GM18520 (cell line): ENCODE measurements around the gene MLN.
"Not testable (repeated sequence)": the region's sequence is repeated elsewhere in the genome, so short reads cannot be mapped to it uniquely, and the experiment has no call there.

ENCODE experiments used
- ATAC-seq: cut with Tn5 transposase; IDR thresholded peaks from one replicate; pipeline ENCODE4 v1.9.1; 2021; ENCODE audit not compliant: unreplicated experiment

Gene MLN

DNA sequence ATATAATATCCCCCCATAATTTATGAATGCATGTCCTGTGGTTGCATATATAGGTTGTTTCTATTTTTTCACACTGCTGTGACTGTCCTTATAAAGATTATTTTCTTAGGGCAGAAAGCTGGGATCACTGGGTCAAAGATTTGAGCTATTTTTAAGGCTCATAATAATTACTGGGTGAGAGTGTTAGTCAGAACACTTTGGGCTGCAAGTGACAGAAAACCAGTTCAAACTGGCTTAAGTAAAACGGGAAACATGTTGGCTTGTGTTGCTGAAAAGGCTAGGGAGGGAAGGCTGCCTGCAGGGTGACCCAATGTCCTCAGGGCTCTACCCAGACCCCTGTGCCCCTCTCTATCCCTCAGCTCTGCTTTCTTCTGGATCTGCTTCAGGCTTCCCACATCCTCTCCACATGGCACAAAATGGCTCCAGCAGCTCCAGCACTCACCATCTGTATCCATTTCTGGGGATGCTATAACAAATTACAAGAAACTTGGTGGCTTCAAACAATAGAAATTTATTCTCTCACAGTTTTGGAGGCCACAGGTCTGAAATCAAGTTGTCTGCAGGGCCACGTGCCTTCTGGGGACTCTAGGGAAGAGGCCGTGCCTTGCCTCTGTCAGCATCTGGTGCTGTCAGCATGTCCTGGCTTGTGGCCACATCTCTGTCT is 33.1 kb upstream of the MLN start:
- ATAC-seq = no peak

DNA sequence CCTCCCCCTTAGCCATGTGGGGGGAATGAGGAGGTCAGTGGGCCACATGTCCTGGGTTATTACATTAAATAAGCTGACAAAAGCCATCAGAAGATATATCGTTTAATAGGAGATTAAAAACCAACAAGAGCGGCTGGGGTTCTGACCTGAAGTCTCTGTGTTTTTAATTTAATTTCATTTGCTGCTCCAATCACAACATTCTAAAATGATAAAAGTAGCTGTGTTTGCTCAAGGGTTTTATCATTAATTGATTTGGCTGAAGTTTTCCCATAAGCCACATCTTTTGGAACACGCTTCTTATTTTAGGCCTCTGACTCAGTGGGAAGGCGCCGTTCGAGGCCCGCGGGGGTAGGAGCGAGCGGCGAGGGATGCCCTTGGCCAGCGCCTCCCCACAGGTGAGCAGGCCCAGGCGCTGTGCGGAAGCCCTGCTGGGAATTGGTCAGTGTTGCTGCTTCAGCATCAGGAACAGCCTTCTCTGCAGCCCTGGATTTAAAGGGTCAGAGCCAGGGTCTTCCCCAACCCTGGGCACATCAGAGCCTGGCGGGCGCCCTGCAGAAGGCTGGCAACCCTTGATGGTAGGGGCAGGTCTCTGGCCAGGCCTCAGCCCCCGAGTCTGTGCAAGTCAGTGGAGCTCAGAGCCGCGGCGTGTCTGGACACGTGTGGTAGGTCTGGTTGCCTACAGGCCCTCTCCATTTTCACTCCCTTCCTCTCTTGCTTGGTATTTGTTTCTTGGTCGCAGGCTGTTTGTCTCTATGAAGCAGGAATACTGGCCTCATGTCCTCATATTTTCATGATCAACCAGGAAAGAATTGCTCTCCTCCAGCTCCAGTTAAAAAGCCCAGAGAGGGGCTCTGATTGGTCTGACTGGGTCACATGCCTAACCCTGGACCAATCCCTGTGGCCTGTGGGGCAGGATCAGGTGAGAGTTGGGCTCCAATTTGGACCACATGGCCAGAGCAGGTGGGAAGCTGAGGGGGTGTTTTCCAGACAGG is 30.9 kb upstream of the MLN start:
- ATAC-seq = no peak

DNA sequence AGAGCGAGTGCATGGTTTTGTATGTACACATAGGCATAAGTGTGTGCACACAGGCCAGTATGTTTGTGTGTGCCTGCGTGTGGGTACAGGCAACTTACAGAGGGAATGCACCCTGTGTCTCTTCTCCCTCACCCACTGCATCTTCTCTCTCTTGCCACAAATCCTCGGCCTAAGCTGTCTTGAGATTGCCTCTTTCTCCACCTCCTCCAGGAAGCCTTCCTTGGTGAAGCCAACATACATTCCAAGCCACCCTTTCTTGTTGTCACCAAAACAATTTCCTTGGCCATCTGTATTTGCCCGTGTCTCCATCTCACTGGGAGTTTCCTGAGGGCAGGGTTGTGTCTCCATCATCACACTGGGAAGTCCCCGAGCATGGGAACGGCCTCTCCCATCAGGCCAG is 29.8 kb upstream of the MLN start:
- no peak for ATAC-seq

DNA sequence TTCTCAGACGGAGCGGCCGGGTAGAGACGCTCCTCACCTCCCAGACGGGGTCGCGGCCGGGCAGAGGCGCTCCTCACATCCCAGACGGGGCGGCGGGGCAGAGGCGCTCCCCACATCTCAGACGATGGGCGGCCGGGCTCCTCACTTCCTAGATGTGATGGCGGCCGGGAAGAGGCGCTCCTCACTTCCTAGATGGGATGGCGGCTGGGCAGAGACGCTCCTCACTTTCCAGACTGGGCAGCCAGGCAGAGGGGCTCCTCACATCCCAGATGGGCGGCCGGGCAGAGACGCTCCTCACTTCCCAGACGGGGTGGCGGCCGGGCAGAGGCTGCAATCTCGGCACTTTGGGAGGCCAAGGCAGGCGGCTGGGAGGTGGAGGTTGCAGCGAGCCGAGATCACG is 29.0 kb upstream of the MLN start:
- not testable (repeated sequence) for ATAC-seq

DNA sequence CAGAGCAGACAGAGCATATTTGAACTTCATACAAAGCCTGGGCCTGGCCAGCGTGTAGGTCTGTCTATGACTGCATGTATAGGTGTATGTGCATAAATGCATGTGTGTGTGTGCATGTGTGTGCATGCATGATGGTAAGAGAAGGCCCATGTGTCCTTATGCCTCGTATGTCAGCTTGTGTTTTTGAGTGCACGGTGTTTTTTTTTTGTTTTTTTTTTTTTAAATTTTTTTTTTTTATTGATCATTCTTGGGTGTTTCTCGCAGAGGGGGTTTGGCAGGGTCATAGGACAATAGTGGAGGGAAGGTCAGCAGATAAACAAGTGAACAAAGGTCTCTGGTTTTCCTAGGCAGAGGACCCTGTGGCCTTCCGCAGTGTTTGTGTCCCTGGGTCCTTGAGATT is 27.9 kb upstream of the MLN start:
- ATAC-seq = not testable (repeated sequence)

DNA sequence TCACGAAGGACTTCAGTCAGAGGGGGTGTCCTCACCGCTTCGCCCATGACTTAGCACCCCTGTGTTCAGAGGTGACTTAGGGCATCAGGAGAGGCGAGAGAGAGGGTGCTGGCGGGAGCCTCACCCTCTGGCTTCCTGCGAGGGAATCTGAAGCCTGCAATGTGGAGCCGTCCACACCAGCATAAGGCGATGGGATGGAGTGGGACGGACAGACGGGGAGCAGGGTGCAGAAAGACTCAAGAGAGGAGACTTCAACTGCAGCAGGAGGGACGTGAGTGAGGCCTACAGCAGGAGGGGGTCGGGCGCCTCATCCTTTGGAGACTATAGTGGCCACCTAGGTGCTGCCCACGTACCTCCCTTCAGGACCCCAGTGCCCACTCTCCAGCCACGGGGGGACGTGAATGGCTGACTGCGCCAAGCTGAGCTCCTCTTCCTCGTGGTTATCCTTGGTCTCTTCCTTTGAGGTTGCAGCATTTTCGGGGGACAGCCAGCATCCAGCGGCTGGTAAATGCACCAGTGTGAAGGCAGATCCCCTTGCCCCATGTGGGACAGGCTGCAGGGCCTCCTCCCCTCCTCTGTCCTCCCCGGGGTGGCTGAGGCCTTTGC is 26.9 kb upstream of the MLN start:
- ATAC-seq = no peak

DNA sequence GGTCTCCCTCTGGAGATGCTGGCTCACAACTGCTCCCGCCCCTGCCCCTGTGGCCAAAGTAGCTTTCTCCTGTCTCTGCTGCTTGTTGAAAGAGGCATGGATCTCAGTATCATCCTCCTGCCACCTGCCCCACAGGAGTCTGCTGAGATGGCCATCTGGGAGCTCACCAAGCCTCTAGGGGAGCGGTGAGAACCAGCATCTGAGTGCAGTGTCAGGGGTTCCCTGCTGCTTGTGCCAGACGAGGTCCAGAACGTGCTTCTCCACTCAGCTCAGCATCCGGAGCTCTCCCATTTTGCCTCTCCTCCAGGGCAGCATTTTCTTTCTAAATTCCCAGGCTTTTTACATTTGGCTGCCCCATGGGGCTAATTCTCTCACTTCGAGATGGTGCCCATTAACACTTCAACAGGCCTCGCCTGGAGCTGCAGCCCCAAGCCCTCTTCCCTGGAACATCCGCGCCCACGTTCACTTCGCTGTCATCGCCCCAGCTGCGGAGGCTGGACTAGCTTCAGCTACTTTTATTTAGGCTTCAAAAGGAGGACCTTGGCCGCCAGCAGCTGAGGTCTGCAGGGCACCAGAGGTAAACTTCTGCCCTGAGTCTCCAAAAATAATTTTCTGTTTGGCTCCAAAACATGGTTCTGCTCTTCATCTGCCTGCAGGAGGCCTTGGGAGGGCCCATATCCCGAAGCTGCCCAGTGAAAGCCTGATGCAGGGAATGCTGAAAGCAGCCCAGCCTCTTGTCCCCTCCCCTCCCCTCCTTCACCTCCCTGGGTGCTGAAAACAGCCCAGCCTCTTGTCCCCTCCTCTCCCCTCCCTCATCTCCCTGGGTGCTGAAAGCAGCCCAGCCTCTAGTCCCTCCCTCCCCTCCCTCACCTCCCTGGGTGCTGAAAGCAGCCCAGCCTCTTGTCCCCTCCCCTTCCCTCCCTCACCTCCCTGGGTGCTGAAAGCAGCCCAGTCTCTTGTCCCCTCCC is 25.2 kb upstream of the MLN start:
- ATAC-seq = no peak

DNA sequence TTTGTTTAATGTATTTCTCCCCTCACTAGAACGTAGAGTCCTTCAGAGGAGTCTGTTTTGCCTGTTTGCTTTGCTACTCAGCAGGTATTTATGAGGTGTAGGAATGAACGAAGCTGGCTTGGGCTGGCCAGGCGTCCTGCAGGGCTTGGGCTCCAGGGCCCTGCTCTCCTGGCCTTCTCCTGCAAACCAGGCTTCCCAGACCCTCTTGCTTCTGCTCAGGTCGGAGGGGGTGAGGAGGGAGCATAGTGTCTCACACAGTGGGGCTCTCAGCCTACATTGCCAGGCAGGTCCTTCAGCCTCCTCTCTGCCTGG is 24.6 kb upstream of the MLN start:
- no peak for ATAC-seq

DNA sequence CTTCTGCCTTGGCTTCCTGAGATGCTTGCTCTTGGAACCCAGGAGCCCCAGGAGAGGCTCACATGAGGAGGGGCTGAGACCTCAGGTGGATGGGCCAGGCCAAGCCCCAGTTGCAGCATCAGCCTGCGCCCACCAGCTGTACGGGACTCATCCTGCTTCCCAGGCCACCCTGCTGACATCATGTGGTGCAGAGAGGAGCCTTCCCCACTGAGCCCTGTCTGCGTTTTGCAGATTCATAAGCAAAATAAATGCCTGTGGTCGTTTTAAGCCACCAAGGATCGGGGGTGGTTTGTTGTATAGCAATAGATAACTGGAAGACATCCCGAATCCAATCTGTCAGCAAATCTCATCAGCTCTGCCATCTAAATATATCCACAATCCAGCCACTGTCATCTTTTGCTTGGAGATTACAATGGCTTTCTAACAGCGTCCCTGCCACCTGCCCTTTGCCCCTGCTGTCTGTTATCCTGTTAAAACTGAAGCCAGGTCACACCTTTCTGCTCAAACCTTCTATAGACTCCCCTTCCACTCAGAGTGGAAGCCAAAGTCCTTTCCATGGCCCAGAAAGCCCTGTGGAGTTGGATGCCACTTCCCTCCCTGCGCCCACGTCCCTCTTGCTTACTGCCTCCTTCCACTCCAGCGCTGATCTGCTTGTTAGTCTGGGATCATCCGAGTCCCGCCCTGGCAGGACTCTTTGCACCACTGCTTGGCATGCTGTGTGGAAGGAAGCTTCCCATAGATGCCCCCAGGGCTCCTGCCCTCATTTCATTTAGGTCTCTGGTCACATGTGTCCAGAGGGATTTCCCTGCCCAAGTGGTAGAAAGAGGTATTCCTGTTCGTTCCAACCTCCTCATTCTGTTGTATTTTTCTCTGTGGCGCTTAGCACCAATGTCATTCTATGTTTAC is 24.0 kb upstream of the MLN start:
- no peak for ATAC-seq

DNA sequence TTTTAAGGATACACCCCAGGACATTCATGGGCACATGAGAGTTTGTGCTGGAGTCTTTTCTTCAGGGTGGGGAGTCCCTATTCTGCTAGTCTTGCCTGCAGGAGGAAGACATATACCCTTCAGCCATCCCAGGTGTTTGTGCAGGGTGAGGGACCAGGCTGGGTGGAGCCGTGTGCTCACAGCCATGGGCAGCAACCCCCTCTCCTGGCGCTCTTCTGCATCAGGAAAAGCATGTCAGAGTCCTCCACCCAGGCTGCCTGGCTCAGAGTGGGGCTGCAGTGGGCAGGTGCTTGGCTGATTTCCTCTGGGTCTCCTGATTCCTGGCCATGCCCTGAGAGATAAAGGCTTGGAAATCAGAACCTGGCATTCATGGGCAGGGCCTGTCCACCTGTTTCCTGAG is 22.7 kb upstream of the MLN start:
- no peak for ATAC-seq

DNA sequence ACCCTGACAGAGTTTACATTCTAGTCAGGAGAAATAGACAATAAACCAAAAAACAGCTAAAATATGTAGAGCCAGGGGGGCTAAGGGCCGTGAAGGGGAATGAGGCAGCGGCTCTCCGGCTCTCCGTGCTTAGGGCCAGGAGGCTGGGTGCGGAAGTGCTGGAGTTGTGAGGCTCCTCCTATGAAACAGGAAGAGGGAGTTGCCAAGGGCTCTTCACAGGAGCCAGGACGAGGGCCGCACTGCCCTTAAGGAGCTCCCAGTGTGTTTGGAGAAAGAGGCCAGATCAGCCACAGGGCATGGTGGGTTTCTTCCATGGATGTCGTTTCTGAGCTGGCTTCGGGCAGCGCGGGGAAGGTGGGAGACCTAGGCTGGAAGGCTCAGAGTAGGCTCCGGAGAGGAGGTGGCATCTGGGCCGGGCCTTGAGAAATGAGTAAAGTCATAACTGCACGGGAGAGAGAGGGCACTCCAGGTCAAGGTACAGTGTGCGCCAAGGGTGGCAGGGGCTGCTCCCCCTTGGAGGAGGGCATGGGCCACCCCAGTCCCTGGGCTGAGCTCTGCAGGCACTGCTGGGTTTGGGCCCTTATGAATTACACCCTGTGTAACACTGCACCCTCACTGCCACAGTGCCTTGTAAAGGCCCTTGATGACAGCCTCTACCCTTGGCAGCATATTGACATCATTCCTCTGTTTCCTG is 20.8 kb upstream of the MLN start:
- no peak for ATAC-seq

DNA sequence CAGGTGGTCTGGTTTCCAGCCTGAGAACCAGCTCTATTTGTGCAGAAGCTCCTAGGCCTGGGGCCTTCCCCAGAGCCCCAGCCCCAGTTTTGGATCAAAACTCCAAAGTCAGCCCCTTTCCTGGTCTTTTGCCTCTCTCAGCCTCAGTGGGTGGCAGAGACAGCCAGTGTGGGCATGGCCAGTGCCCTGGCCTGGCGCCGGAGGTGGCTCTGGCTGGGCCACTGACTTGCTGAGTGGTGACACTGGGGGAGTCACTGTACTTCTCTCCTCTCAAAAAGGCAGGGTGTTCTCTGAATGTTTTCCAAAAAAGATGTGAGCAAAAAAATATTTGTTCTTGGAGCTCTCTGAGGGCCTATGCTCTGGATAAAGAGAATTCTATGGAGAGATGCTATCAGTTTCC is 20.0 kb upstream of the MLN start:
- ATAC-seq = no peak

DNA sequence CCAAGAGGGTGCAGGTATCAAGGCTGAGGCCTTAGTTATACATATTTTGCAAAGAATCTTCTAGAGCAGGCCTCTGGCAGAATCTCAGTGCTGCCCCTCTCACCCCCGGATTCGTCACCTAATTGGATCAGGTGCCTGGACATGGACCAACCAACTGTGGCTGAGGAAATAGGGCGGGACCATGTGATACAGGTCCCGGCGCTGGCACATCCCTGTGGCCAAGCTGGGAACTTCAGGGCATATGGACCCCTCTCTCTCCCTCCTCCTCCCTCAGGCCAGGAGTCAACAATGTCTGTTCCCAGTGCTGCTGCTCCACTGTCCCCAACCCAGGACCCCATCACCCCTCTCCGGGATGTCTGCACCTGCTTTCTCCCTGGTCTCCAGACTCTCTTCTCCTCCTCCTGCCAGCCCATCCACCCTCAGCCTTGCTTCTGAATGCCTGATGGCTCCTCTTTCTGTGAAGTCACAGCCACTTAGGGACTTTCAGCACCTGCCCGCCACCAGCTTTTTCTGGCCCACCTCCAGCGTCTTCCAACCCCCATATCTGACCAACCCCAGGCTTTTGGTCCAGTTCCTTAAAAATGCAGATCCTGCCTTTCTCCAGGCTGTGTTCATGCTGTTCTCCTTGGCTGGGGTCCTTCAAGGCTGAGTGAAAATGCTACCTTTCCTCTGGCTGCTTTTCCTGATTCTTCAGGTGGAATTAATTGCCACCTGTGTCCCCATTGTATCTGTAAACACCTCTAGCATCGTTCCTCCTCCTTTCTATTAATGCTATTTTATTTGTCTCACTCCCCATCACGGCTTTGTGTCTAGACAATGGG is 19.0 kb upstream of the MLN start:
- no peak for ATAC-seq

DNA sequence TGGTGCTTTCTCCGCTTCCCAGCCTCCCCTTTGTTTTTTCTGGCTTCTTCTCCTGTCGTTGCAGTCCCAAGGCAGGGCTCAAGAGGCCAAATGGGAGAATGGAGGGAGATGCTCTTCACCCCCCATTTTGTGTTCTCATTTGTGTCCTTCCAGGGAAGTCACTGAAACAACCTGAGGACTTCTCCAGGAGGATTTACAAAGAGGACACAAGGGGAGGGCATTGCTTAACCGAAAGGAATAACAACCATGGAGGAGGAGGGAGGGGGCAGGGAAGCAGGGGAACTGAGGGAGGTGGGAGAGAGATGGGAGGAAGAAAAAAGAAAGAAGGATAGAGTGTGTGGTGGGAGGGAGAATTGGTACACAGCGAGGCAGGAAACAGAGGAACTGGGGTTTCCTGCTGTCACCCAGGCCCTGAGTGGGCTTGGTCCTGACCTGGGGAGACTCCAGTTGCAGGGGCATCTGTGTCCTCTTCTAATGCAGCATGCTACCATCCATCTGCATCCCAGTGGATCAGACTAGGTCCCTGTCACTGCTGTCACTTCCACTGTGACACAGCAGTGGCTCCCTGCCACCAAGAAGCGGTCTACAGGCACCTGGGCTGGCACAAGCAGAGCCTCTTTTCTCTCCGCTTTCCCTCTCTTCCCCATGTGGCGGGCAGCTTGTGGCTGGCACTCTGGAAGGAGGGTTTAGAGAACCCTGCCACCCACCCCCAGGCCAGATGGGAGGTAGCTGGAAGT is 17.1 kb upstream of the MLN start:
- no peak for ATAC-seq

DNA sequence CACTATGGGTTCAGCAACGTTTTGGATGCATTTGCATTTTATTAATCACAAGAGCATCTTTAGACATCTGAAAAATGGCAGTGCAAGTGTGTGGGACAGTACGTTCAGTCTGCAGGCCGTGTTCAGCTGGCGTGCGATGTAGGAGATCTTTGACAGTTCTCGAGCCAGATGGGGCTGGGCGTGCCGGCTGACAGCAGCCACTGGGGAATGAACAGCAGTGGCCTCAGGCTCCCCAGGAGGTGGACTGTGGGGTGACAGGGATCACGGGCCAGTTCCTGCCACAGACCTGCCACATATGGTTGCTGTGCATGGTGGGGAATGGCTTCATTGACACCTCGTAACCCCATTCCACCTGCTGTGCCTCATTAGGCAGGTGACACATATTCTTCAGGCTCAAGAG is 16.4 kb upstream of the MLN start:
- no peak for ATAC-seq

DNA sequence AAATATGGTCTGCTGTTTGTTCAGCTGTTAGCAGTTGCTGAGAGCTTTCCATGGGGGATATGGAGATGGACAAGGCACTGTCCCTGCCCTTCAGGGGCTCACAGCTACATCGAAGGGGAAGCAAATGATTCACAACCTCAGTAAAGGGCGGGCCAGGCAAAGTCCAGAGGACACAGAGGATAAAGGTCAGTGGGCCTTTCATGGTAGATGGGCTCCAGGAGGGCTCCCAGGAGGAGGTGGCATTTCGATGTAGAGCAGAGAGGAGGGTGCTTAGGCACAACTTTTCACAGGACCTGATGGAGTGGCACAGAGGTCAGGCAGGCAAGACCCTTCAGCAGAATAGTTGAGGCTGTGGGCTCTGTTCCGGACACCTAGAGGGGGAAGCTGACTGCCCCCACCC is 15.2 kb upstream of the MLN start:
- no peak for ATAC-seq

DNA sequence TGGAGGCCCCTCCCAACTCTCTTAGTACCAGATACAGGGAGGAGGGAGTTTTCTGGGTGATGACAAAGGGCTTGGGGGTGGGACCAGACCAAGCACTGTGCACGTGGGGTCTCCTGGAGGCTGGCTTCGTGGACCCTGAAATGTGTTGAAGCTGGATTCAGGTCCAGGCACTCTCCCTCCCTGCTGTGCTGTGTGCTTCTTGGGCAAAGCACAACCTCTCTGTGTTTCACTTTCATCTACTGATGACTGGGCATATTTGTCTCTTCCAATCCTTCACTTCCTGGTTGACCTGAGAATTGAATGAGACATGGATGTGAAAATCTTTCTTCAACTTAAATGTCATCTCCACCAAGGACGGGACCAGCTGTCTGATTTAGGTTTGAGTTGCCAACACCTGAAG is 14.5 kb upstream of the MLN start:
- ATAC-seq = no peak

DNA sequence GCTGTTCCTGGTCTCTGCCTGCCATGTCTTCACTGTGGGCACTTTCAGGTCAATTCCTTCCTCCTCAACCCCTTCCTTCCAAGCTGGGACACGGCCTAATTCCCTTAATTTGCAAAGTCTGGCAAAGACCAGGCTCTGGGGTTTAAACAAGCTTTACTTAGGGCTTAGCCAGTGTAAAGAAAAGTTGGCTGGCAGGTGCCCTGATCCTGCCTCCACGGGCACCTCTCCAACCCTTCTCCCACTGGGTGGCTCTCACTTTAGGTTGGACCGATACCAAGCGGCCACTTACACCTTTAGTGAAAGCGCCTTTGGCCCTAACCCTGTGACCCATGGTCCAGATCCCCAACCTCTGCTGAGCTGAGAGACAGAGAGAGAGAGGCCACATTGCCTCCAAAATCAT is 13.7 kb upstream of the MLN start:
- no peak for ATAC-seq
